Measurements from ENCODE around the gene C1orf87.
"Not testable (repeated sequence)": the region's sequence is repeated elsewhere in the genome, so short reads cannot be mapped to it uniquely, and the experiment has no call there.

C1orf87 gene

DNA sequence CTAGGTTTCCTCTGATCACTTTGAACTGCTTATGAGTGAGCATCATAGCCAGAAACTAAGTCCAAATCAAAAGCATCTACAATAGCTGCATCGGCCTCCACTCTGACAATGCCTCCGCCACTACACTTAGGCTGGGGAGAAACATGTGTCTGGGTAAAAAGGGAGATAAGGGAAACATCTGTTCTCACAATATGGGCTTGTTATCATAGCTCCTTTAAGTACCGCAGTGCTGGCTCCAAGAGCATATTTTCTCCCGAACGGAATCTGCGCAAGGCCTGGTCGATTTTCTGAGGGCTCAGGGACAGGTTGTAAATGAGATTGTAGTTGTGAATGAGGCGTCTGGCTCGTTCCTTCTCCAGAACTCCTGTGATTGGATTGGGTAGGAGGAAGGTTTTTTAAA is 83.1 kb downstream of the C1orf87 start:
- no peak for DNase-seq

DNA sequence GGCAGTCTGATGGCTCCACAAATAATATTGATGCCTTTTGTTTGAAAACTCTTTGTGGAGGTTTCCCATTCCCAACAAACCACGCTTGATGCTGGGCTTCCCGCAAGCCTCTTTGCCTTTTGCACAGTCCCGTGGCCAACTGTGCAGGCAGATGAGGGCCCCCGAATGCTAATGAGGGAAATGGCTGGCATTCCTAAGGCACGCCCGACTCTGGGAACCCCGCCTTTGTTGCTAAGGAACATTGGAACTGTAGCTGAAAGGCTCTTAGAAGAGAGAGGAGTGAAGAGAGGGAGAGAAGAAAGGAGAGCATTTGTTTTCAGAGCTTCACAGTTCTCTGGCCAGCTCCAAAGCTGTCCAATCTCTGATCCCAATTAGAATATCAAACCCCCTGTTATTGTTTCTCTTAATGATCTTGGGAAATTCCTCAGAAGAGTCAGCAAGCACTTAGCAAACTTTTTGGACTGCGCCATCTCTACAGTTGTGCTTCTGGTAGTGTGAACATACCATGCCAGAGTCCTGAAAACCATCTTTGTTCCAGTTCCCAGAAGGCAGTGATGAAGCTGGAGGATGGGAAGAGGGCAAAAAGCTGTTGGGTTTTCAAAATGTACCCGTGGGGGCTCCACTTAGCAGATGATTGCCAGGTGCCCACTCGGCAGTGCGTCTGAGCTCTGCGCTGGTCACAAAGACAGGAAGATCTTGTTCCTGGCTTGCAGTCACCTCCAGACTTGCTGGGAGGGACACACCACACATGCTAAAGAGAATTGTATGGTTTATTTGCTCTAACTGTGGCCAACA is 86.9 kb downstream of the C1orf87 start:
- no peak for DNase-seq

DNA sequence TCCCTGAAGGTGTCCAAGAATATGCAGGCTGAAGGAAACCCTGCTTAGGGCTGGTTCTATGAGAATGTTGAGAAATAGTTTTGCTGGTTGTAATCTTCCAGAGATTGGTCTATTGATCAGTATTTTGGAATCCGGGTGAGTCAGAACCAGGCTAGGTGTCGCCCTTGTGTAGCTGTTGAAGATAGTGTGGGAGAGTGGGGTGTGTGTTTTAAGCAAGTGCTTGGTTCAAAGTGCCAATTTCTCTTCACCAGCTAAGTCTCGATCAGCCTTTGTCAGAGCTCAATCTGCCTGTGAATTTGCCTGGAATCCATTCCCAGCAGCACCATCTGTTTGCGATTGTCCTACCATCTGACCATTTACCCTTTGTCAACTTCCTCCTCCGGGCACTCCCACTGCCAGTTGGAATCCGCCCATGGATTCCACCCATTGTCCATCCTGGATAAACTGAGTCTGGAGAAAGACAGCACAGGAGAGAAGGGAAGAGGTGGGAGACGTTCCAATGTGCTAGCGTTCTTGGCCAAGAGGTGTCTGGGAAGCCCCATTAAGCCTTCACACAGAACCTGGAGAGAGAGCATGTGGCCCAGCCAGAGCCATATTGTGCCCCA is 87.6 kb downstream of the C1orf87 start:
- DNase-seq: no peak

DNA sequence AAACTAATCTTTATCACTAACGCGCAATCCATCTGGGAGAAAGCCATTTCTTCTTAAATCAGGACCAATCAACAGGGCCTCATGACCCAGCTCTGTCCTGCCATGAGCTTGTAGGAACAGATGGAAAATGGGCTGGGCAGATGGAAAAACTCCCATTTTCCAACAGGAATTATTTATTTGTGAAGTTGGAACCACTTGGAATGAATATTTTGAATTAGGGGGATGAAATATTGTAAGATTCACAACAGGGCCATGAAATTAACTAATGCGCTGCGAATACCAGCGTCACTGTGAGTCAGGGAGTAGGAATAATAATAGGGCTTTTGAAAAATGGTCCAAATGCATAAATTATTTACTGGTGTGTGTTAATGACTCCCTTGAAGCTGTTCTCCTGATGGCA is 93.9 kb downstream of the C1orf87 start:
- no peak for DNase-seq

DNA sequence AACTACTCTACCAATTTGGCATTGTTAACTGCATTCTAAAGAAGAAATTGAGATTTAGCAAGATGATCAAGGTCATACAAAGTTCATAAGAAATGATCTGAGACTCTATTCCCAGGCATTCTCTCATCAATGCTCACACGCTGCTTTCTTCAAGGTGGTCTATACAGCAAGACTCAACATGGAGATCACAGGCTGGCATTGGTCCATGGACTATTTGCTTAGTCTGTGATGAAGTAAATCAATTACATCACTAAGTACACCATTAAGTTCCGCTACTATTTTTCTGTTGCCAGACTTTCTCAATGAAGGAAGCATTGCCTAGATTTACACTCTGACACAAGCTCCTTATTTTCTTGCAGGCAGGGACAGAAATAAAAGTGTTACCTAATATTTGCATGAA is 95.1 kb downstream of the C1orf87 start:
- no peak for DNase-seq

DNA sequence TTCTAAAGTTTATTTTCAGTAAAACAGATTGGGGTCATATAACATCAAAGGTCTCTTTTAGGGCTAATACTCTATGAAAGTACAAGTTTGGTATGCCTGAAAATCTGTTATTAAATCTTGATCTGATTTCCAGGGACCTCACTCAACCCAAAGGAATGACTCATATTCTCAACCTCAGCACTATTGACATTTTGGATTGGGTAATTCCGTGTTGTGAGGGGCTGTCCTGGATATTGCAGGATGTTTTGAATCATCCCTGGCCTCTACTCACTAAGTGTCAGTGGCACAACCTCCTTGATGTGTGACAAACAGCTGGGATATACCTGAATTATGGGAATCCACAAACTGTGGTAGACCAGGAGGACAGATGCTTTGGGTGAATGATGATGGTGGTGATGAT is 95.5 kb downstream of the C1orf87 start:
- no peak for DNase-seq

DNA sequence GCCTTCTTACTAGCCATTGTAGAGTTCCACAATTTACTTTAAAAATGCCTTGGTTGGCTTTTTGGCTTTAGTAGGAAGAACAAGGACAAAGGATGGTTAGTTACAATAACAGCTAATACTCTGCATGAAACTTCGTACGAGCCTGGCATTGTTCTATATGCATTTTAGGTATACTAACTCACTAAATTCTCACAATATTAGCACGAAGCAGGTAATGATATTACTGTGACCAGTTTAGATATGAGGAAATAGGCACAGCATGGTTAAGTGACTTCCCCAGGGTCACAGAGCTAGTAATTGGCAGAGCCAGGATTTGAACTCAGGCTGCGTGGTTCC is 96.5 kb downstream of the C1orf87 start:
- no peak for DNase-seq

DNA sequence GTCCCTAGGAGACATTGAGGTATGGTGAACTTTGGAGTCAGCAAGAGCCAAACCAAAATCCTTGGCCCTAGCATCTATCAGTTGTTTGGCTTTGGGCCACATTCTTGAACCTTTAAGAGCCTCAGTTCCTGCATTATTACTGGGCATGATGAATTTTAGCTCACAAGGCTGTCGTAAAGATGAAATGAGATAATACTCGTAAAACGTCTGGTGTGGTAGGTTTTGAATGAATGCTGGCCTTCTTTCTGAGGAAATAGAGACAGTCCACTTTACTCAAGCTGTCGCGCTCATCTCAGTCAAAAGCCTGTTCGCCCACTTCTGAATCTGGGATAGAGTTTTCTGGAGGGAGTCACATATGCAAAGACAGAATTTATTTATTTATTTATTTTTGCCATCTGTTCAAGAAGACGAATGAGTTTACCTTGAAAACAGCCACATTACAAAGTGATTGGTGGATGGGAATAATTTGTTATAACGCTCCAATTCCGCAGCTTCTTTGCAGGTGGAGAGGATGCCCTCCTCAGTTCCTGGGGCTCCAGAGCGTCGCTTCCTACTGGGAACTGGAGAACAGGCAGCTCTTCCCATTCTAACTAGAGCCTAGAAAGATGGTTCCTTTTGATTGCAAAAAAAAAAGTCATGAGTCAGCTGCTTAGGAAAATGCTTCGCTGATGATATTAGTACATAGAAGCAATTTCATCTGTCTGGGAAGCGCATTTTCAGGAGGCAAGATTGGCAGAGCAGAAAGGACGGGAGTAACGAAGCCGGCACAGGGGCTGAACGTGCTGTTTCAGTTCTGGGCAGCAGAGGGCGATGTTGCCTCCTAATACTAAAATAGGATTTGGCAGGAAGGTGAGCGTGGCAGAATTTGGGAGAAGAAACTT is 97.1 kb downstream of the C1orf87 start:
- peak; percentile 45 for DNase-seq

DNA sequence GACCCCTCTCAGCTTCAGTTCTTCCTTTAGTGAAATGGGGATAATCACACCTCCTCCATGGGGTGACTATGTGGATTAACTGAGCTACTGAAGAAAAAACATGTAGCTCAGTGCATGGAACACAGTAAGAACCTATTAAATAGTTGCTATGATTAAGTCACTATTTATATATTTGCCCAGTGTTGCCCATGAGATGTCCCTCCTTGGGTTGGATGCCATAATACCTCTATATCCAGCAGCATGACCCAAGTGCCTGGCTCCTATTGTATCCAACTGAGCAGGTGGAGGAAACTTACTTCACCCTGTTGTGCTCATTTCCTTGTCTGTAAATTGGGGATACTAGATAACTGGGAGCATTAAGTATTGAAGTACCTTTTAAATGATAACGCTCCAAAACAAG is 99.9 kb downstream of the C1orf87 start:
- no peak for DNase-seq

DNA sequence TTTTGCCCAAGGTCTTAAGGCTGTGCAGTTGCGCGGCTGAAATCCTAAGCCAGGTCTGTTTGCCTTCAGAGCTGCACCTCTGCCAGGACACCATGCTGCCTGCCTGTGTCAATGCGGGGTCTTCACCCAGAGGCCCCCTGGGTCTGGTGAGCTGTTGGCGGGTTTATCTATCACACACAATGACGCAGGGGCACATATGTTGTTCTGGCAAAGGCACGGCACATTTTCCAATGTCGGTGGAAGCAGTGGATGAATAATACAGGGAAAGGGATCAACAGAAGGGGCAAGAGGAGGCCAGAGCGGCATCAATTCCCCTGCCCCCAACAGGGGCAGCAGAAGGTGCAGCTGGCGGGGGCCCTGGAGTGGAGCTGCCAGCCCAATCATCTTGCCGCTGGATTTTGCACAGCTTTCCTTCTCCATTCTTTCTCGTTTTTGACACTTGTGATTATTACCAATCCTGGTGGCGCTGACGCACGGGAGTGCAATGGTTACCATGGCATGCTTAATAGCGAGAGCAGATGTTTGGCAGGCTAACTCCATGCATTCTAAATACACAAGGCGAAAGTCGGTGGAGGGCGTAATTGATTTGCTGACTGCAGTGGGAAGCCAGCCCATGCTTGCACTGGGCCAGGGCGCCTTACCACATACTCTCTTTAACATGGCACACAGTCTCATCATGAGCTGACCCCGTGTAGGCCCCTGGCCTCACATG is 101.2 kb downstream of the C1orf87 start:
- DNase-seq: peak; percentile 43

DNA sequence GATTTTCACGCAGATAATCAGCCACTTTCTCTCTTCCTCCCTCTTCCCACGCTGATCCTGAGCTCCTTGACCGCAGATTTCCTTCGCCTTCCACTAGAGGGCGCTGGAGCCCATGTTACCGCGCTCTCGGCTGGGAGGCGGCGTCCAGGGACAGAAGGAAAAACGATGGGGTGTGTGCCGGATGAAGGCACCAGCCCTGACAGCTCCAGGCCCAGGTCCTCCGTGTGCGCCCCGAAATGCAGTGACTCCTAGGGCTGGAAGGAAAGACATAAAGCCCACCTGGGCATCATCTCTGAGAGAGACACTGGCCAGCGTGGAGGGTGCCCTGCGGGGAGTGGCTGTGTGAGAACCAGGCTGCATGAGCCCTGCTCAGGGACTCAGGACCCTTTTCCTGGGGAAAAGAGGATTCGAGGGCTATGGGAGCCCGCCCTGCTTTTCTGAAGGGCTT is 102.1 kb downstream of the C1orf87 start:
- peak; percentile 15 for DNase-seq

DNA sequence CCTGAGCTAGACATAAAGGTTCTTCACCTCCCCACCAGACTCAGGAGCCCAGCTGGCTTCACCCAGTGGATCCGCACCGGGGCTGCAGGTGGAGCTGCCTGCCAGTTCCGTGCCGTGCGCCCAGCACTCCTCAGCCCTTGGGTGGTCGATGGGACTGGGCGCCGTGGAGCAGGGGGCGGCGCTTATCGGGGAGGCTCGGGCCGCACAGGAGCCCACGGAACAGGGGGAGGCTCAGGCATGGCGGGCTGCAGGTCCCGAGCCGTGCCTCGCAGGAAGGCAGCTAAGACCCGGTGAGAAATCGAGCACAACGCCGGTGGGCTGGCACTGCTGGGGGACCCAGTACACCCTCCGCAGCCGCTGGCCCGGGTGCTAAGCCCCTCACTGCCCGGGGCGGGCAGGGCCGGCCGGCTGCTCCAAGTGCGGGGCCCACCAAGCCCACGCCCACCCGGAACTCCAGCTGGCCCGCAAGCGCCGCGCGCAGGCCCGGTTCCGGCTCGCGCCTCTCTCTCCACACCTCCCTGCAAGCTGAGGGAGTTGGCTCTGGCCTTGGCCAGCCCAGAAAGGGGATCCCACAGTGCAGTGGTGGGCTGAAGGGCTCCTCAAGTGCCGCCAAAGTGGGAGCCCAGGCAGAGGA is 103.9 kb downstream of the C1orf87 start:
- DNase-seq: not testable (repeated sequence)

DNA sequence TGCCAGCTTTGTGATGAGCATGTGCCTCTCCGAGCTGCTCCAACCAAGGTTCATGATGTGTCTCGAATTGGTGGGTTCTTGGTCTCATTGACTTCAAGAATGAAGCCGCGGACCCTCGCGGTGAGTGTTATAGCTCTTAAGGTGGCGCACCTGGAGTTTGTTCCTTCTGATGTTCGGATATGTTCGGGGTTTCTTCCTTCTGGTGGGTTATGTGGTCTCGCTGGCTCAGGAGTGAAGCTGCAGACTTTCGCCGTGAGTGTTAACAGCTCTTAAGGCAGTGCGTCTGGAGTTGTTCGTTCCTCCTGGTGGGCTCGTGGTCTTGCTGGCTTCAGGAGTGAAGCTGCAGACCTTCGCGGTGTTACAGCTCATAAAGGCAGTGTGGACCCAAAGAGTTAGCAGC is 104.8 kb downstream of the C1orf87 start:
- not testable (repeated sequence) for DNase-seq

DNA sequence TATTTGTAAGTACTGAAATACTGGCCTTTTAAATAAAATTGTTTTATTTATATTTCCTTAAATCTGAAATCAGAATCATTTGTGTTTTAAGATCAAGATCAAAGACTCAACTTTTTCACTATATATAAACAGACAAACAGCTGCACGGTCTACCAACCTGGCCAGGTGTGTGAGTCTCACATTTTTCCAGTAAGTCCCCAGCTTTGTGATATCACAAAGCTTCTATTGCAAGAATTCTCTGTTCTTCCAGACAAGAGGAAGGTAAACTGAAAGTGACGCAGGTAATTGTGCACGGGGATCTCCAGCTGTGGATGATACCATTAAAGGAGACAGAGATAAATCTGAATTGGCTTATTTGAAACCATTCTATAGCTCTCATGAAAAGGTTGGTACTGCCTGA is 105.8 kb downstream of the C1orf87 start:
- no peak for DNase-seq

DNA sequence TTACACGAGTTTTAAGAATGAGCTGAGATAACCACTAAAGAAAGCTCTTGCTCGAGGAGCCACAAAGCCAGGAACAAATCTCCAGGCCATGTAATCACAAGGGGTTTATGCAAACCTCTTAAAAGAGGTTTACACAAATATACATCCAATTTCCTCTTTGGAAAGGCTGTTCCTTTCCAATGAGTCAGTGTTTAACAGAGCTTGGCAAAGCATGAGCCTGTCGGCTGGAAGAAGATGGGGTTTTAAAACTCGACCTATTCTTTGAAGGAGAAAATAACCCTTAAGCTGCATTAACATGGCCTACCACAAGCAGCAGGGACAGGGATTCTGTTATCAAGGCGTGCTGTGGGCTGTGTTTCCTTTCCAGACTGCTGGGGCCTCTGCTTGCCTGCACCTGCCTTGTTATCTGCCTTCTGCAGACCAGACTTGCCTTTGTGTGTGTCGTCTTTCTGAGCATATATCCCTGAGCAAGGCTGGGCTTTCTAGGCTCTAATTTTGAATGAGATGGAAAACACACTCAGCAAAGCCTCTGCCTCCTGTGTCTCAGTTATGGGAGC is 106.4 kb downstream of the C1orf87 start:
- no peak for DNase-seq

DNA sequence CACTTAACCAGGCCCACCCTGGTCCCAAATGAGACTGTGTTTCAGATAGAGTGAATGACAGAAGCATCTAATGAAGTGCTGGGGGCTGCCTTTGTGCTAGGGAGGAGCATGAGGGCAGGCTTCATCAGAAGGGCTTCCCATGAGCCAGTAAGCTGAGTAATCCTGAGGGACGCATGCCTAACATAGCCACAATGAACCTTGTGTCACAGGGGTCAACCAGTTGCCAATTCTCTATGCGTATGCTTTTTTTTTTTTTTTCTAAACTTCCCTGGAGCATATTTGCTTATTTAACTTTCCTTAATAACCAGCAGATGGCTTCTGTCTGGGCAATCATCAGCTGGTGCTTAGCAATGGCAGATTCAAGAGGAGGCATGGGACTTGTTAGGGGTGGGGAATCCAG is 121.5 kb downstream of the C1orf87 start:
- no peak for DNase-seq

DNA sequence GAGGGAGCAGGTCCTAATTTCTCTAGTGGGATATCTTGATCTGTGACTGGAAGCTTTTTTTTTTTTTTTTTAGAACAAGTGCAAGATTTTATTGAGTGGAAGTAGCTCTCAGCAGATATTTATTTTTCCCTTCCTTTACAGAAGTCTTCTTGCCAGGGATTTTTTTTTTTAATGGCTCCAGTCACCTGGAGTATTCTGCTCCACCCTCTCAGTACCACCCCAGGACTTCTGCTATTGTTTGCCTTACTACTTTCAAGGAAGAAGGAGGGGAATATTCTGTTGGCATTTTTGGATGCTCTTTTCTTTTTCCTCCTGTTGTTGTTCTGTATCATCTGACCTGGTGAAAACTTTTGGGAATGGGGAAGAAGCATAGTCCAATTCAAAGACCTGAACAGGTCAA is 123.9 kb downstream of the C1orf87 start:
- no peak for DNase-seq

DNA sequence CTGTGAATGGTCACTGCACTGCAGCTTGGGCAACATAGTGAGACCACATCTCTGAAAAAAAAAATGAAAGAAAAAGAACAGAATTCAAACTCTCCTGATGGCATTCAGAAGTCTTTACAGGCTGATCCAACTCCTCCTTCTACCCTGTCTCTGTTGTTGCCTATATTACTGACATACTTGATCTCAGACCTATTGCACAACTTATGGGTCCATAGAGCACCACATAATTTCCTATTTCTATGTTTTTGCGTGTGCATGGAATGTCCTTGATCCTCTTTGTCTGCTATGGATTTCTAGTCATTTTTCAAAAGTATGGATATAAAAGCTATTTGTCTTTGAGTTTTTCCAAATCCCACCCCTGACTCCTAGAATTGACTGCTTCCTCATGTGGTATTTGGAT is 124.6 kb downstream of the C1orf87 start:
- no peak for DNase-seq

DNA sequence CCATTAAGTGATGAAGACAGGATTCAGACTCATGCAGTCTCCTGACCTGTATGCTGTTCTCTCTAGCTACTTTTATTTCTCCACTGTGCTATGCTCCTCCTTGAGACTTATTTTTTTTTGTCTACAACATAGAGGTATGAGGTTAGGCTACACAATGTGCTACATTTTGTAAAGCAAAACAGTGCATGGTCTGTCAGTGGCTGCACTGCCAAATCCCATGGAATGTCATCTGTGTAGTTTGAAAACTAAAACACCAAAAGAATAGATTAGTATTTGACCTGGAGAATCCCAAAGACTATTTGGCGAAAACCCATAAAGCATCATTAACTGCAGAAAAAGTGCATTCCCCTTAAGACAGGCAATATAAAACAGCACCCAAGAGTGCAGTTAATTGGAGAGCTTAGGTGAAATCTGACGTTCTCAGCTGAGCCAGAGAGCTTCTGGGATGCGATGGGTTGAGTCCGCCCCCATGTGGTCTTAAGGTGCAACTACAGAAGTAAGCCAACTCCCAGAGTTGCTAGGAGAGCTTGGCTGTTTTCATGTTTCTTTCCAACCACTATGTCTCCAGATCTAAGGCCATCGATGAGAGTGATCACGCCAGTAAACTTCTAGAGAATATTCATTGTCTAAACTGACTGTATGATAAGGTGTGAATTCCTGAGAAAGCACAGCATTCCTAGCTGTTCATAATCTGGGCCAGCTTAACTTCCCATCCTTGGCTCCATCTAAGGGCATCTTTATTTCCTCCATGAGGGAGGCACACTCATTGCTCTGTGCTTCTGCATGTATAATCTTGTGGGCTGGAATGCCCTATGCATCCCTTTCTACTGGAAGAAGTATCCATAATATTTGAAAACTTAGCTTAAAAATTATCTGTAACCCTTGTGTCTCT is 126.3 kb downstream of the C1orf87 start:
- DNase-seq: no peak

DNA sequence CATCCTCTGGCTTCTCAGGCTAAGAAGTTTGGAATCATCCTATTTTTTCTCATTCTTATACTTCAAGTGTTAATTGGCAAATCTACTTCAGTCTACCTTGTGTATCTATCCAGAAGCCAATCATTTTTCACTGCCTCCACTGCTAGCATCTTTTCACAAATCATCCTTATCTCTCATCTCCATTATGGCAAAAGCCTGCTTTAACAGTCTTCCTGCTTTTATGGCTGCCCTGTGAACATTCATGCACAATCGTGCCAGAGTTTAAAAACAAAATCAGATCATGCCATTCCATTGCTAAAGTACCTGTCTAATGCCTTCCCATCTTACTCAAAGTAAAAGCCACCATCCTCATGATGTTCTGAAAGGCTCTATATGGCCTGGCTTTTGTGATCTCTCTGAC is 127.8 kb downstream of the C1orf87 start:
- no peak for DNase-seq

Data from NCI-H2081 treated with DMSO at 0.1 percent for 48 hours (cell line).